ENCODE data around the gene KIRREL3.

KIRREL3 gene

DNA sequence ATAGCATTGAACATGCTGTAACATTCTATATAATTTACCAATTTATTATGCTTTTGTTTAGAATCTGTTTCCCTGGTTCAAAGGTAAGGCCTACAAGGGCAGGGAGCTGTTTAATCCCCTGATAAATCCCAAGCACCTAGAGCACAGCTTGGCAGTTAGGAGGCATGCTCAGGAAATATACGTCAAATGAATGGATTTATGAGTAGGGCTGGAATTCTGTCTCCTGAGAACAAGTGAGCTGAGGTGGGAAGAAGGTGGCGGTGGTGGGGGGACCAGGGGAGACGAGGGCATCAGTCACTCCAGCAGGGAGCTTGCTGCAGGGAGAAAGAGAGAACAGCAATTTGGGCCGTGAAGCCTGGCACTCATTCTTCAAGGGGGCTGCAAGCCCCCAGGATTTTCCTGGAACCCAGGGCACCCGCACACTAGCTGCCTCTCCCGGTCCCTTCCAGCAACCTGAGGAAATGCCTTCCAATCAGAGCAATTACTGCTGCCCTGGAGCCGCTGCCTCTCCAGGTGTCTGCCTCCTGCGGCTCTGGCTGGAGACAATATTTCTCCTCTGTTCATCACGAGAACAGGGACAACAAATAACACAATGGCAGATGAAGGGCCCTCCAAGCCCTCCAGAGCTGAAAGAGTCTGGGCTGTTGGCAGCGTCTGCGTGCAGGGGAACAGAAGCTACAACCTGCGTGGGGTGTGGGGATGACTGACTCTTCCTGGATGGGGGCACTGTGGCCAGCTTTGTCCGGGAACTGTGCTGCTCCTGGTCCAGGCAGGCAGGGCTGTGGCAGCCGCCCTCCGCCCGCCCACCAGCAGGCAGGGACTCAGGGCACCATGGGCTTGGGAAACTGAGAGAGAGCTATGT is 411.7 kb downstream of the KIRREL3 start:
- TF ChIP-seq, protein P1, sequence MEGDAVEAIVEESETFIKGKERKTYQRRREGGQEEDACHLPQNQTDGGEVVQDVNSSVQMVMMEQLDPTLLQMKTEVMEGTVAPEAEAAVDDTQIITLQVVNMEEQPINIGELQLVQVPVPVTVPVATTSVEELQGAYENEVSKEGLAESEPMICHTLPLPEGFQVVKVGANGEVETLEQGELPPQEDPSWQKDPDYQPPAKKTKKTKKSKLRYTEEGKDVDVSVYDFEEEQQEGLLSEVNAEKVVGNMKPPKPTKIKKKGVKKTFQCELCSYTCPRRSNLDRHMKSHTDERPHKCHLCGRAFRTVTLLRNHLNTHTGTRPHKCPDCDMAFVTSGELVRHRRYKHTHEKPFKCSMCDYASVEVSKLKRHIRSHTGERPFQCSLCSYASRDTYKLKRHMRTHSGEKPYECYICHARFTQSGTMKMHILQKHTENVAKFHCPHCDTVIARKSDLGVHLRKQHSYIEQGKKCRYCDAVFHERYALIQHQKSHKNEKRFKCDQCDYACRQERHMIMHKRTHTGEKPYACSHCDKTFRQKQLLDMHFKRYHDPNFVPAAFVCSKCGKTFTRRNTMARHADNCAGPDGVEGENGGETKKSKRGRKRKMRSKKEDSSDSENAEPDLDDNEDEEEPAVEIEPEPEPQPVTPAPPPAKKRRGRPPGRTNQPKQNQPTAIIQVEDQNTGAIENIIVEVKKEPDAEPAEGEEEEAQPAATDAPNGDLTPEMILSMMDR (IDR thresholded peaks at IDR 0.05; ENCODE audit: insufficient read depth, low read length, poor library complexity, severe bottlenecking) = no peak
- Histone ChIP-seq H3K36me3 (ENCODE audit: control insufficient read depth, insufficient read depth, low read length) (no peaks in the 10 kb centered on the region), H3K4me3 (replicated peaks; ENCODE audit: low read depth, low read length) (no peak overlapping the region), H3K27me3 (replicated peaks; ENCODE audit: control insufficient read depth, insufficient read depth, low read length) (no peaks in the 10 kb centered on the region; the same call in 1 of the 2 replicates)
- no peak for DNase-seq (ENCODE audit: extremely low read depth, insufficient read length)

DNA sequence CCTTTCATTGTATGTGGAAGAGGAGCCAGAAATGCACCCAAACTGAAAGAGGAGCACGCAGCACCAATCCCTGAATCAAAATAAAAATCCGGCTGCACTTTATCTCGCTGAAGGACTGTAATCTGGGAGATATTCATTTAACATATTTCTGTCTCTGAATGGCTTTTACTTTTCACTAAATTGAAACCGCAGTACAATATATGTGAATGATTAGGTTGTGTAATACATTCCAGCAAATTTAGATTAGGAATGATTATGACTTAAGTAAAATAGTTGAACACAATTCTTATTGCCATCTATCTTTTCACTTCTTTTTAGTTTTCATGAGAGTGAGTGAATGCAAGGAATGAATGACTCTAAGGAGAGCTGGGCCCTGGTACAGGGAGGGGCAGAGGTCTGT is 413.0 kb downstream of the KIRREL3 start:
- DNase-seq (ENCODE audit: extremely low read depth, insufficient read length) = no peak
- H3K36me3 ChIP-seq (ENCODE audit: control insufficient read depth, insufficient read depth, low read length) = no peaks in the 10 kb centered on the region
- no peak overlapping the region for H3K4me3 ChIP-seq (replicated peaks; ENCODE audit: low read depth, low read length)
- no peaks in the 10 kb centered on the region; the same call in 1 of the 2 replicates for H3K27me3 ChIP-seq (replicated peaks; ENCODE audit: control insufficient read depth, insufficient read depth, low read length)
- TF ChIP-seq, protein P1 (IDR thresholded peaks at IDR 0.05; ENCODE audit: insufficient read depth, low read length, poor library complexity, severe bottlenecking) = no peak

DNA sequence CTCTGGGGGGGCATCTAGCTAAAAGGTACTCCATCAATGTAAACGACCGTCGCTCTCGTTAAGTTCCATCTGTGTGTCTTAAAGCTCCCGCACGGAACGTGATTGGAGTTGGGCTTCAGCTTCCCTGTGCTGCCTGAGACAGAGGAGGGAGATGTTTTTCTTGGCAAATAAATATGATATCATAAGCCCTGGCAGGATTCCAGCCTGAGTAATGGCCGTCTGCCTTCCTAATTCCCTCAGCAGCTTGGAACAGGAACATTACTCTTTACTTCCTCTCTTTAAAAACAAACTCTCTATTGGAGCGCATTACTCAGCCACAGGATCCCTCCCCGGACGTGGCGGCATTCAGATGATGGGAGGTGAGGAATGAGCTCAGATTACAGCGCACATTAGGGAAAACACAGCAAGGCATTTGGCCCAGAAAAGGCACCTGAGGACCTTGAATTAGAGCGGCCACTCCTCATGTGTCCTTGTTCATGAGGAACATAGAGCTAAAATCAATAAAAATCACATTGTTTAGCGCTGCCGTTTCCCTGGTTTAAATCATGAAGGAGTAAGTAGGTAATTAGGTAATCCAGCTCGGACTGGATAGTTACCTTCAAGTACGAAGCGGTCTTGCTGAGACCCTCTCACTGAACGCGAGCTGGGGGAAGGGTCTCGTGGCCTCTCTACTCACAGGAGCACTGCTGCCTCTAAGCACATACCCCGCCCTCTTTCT is 414.6 kb downstream of the KIRREL3 start:
- no peak overlapping the region for H3K4me3 ChIP-seq (replicated peaks; ENCODE audit: low read depth, low read length)
- TF ChIP-seq, protein P1 (IDR thresholded peaks at IDR 0.05; ENCODE audit: insufficient read depth, low read length, poor library complexity, severe bottlenecking) = no peak
- H3K27me3 ChIP-seq (replicated peaks; ENCODE audit: control insufficient read depth, insufficient read depth, low read length) = no peaks in the 10 kb centered on the region
- H3K36me3 ChIP-seq (ENCODE audit: control insufficient read depth, insufficient read depth, low read length) = no peaks in the 10 kb centered on the region
- no peak for DNase-seq (ENCODE audit: extremely low read depth, insufficient read length)

DNA sequence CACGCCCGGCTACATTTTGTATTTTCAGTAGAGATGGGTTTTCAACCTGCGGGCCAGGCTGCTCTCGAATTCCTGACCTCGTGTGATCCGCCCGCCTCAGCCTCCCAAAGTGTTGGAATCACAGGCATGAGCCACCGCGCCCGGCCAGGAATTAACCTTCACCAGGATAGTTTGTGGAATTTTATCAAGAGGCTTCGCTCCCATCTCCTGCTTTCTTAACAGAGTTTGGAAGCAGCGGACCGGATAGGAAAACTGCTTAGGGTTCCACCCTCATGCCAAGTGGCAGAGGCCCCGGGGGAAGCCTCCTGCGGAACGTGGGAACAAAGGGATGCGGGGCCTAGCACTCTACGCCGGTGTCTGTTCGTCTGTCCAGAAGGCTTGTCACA is 415.2 kb downstream of the KIRREL3 start:
- H3K27me3 ChIP-seq (replicated peaks; ENCODE audit: control insufficient read depth, insufficient read depth, low read length) = peaks cover under 1% of the 10 kb centered on the region; the same call in 1 of the 2 replicates

DNA sequence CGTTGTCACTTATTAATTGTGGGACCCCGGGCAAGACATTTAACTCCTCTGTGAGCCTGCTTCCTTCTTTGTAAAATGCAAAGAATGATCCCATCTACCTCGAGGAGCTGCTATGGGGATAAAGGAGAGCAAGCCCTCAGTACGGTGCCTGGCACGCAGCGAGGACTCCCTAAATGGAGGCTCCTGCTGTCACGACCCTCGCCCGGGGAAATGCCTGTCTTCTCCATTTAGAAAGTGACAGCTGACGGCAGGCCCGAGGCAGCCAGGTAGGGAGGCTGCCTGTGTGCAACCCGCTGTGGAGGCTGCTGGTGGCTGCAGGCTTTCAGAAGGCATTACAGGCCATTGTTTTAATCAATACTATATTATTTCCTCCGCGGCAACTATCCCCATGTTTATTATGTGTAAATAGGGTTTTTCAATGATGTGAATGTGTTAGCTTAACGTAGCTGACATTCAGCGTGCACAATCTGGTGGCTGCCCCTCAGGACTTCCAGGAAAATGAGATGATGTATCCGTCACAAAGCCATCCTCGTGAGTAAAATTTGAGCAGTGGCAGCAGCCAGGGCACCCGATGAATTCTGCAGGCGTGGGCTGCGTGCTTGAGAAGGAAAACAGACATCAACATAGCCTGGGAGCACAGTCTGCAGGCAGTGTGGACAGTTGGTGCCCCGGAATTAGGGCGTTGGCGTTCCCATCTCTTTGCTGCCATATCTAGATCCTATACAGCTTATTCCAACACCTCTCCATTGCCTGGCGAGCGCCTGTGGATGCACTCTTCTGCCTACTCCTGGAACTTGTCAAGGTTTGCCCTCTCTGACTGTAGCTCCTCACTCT is 416.8 kb downstream of the KIRREL3 start:
- DNase-seq (ENCODE audit: extremely low read depth, insufficient read length) = no peak
- TF ChIP-seq, protein P1 (IDR thresholded peaks at IDR 0.05; ENCODE audit: insufficient read depth, low read length, poor library complexity, severe bottlenecking) = no peak
- no peak overlapping the region for H3K4me3 ChIP-seq (replicated peaks; ENCODE audit: low read depth, low read length)
- H3K27me3 ChIP-seq (replicated peaks; ENCODE audit: control insufficient read depth, insufficient read depth, low read length) = peaks cover 4% of the 10 kb centered on the region; the same call in 1 of the 2 replicates
- H3K36me3 ChIP-seq (ENCODE audit: control insufficient read depth, insufficient read depth, low read length) = no peaks in the 10 kb centered on the region

More for the DNA sequence above, 415.2 kb downstream of the KIRREL3 start:
- no peak for DNase-seq (ENCODE audit: extremely low read depth, insufficient read length)
- no peak overlapping the region for H3K4me3 ChIP-seq (replicated peaks; ENCODE audit: low read depth, low read length)
- H3K36me3 ChIP-seq (ENCODE audit: control insufficient read depth, insufficient read depth, low read length) = no peaks in the 10 kb centered on the region
- TF ChIP-seq, protein P1 (IDR thresholded peaks at IDR 0.05; ENCODE audit: insufficient read depth, low read length, poor library complexity, severe bottlenecking) = no peak
